Prostate gland (tissue), 2 donors: ENCODE data around the gene TFR2. TPM values are rescaled to one million over a fixed set of nuclear protein-coding genes. Genes with fewer than 3 reads are reported as not detected.

Experiments used
- DNase-seq: peaks from one replicate; pipeline ENCODE4 v3.0.0-alpha.2; 2019; ENCODE audit warnings: low spot score
- H3K27ac ChIP-seq, 2 donors: fragments of 200-600 bp; sonication (generic); 2 replicates each; pipeline ENCODE4 v1.5.1; 2017 to 2019
- H3K27me3 ChIP-seq: fragments of 200-600 bp; sonication (generic); replicated peaks from 2 replicates; pipeline ENCODE4 v1.5.1; 2019; ENCODE audit not compliant: insufficient read depth
- H3K36me3 ChIP-seq, 2 donors: fragments of 200-600 bp; sonication (generic); 1 replicate in 1 of 2; 2 replicates in 1 of 2; pipeline versions ENCODE4 v1.5.1 to v1.8.1; 2017 to 2019
- H3K4me1 ChIP-seq: fragments of 200-600 bp; sonication (generic); replicated peaks from 2 replicates; pipeline ENCODE4 v1.5.1; 2019
- H3K4me3 ChIP-seq, 2 donors: fragments of 200-600 bp; sonication (generic); 2 replicates each; pipeline ENCODE4 v1.5.1; 2017 to 2019
- H3K9me3 ChIP-seq: fragments of 200-600 bp; sonication (generic); 2 replicates; pipeline ENCODE4 v1.5.1; 2017
- POLR2A ChIP-seq: fragments of 450-650 bp; IDR thresholded peaks from one replicate; pipeline ENCODE4 v1.6.1; 2016; ENCODE audit warnings: antibody characterized with exemption, mild to moderate bottlenecking
- POLR2AphosphoS5 ChIP-seq: sonication (generic); formaldehyde crosslinking; IDR thresholded peaks from one replicate; pipeline ENCODE4 v1.6.1; 2017; ENCODE audit warnings: antibody characterized with exemption
- WGBS: methylation state at CpG from one replicate; pipeline ENCODE4 v1.1.5; 2018; 5-methylcytosine and 5-hydroxymethylcytosine counted together
- intact Hi-C: fragments of 100-400 bp; cut with DNase I; formaldehyde crosslinking; loops from one replicate; pipeline ENCODE4 v1.14.2; 2022
- total RNA-seq, 2 donors: library from RNA; depleted of rRNA; stranded (reverse); fragments of >200 nt; gene quantifications; one replicate each; pipeline ENCODE4 v1.1.0, GENCODE V29; 2016
- TF ChIP-seq, protein P1 (sequence below), 4 experiments: fragments of 200-600 bp in 2 of 4; fragments of 450-650 bp in 2 of 4; sonication (generic) in 2 of 4; IDR thresholded peaks; 1 replicate in 3 of 4; 2 replicates in 1 of 4; pipeline ENCODE4 v1.5.1; 2016 to 2019; ENCODE audit warnings: antibody characterized with exemption in 4 of 4, mild to moderate bottlenecking in 2 of 4, moderate library complexity in 2 of 4

TFR2 gene
- total RNA-seq, 2 donors from 2014 or later, result 0.59 to 2.3 TPM

DNA sequence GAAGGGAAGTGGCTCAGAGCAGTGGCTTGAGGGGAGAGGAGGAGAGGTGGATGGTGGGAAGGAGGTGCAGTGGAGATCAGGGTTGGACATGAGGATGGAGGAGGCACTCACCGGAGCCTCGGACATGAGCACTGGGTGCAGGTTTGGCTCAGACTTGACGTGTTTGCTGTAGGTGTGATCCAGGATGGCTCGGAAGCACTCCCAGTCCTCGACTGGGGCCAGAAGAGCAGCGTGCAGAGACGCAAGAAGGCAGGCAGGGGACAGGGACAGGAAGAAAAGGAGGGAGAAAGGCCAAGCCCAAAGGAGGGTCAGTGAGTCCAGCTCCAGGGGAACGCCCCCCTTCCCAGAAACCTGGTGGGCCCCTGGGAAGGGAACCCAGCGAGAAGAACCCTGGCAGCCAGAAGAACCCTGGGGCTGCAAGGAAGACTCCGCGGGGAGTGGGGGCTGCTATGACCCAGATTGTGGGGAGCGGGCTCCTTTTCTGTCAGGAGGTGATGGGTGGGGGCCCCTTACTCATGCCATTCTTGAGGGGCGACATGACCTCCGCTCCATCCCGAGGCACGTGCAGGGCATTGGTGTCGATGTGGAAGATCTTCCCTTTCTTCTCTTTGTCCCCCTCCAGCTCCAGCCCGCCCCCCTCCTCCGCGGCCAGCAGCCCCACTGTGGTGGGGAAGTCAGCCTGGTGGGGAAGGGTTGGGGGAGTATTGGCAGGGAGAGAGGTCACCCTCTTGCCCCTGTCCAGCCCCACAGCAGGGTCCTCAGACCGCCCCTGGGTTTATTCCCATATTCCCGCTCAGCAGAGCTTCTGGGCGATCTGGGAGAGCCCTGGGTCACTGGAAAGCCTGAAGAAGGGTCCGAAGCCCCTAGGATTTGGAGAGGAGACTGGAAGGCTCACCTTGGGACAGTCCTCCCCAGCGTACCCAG lies 13.8 kb upstream of the TFR2 start:
- Histone ChIP-seq H3K27me3 (peaks cover 18% of the 10 kb centered on the region), H3K27ac (no peak overlapping the region), H3K36me3 (no peaks in the 10 kb centered on the region), H3K9me3 (no peaks in the 10 kb centered on the region), H3K4me1 (no peaks in the 10 kb centered on the region), H3K4me3 (no peak overlapping the region)
- DNase-seq, result no peak
- no peak for TF ChIP-seq POLR2AphosphoS5
- TF ChIP-seq, protein P1, sequence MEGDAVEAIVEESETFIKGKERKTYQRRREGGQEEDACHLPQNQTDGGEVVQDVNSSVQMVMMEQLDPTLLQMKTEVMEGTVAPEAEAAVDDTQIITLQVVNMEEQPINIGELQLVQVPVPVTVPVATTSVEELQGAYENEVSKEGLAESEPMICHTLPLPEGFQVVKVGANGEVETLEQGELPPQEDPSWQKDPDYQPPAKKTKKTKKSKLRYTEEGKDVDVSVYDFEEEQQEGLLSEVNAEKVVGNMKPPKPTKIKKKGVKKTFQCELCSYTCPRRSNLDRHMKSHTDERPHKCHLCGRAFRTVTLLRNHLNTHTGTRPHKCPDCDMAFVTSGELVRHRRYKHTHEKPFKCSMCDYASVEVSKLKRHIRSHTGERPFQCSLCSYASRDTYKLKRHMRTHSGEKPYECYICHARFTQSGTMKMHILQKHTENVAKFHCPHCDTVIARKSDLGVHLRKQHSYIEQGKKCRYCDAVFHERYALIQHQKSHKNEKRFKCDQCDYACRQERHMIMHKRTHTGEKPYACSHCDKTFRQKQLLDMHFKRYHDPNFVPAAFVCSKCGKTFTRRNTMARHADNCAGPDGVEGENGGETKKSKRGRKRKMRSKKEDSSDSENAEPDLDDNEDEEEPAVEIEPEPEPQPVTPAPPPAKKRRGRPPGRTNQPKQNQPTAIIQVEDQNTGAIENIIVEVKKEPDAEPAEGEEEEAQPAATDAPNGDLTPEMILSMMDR (IDR thresholded peaks at IDR 0.05), result no peak
- TF ChIP-seq POLR2A, result no peak
- intact Hi-C loops, result no loop called here
- WGBS, result 45% methylated on average over 25 of the region's 25 CpGs

DNA sequence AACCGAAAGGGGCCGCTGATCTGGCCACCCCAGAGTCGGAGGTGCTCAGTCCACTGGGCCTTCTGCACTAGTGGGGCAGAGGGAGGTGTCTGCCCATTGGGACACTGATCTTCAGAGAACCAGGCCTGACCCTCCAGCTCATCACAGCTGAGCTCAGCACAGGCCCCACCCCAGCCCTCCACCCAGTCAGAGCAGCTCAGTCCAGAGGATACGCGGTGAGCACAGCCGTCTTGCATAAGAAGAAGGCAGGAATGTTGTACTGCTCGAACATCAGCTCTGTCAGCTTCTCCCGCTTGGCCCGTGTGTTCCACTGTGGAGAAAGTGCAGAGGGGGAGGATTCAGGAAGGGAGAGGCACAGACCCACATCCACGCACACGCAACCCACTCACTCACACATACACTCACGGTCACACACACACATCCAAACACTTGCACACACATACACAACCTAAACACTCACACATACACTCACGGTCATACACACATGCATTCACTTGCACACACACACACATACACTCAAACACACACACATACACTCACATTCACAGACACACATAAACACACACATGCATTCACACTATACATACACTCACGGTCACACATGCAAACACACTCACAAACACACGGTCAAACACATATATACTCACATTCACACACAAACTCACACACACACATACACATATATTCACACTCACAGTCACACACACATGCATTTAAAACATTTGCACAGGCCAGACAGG lies 8.6 kb upstream of the TFR2 start:
- intact Hi-C loops, result no loop called here
- Histone ChIP-seq H3K36me3 (no peaks in the 10 kb centered on the region), H3K27me3 (peaks cover 4% of the 10 kb centered on the region), H3K9me3 (no peaks in the 10 kb centered on the region), H3K27ac (no peak overlapping the region), H3K4me1 (no peaks in the 10 kb centered on the region), H3K4me3 (no peak overlapping the region)
- 67% methylated on average over 15 of the region's 15 CpGs for WGBS
- TF ChIP-seq, protein P1 (IDR thresholded peaks at IDR 0.05), result no peak
- TF ChIP-seq POLR2A (no peak), POLR2AphosphoS5 (no peak)
- no peak for DNase-seq

DNA sequence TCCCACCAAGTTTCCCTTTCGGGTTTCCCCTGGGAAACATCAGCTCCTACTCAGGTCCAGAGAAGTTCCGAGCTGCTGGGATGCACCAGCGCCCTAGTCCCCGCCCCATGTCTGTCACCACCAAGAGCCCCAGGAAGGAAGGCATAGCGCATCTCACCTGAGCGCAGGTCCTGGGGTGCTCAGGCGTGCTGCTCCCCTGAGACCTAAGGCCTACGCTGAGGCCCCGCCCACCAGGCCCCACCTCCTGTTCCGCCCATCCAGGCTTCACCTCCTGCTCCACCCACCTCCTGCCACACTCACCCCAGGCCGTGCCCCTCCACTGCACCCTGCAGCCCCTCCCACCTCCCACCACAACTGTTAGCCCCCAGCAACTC lies 1.2 kb upstream of the TFR2 start:
- H3K27ac ChIP-seq, result no peak overlapping the region
- no peak overlapping the region for H3K4me3 ChIP-seq
- no peaks in the 10 kb centered on the region for H3K9me3 ChIP-seq
- intact Hi-C loops, result no loop called here
- TF ChIP-seq POLR2AphosphoS5, result no peak
- TF ChIP-seq POLR2A, result no peak
- TF ChIP-seq, protein P1 (IDR thresholded peaks at IDR 0.05), result no peak
- peaks cover 3% of the 10 kb centered on the region for H3K27me3 ChIP-seq
- H3K36me3 ChIP-seq, result no peaks in the 10 kb centered on the region
- no peaks in the 10 kb centered on the region for H3K4me1 ChIP-seq
- 72% methylated on average over 11 of the region's 11 CpGs for WGBS
- no peak for DNase-seq

DNA sequence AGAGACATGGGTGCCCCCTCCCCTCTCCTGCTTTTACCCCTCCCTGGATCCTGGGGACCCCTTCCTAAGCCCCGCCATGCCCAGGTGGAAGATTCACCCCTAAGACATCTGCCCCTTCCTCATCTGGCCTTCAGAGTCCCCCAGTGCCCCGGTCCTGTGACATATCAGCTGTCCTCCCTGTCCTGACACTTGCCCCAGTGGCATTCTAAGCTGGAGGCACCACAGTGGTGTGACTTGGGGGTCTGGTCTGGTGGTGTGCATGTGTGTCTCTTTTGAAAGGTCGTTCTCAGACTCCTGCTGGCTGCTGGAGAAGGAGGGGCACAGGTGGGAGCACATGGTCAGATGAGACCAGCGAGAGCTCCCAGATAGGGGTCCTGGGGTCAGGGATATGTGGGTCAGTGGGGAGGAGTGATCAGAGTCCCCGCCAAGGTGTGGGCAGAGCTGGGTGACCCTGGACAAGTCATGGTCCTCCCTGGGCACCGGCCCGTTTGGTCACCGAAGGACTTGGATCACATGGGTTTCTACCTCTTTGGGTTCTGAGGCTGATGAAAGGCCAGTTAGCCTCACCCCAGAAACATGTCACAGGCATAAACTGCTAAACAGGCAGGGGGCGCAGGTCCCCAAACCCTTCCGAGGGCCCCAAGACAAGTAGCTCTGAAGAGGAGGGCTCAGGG lies 645 bp upstream of the TFR2 start:
- Histone ChIP-seq H3K4me1 (no peaks in the 10 kb centered on the region), H3K4me3 (no peak overlapping the region), H3K27me3 (peaks cover 3% of the 10 kb centered on the region), H3K9me3 (no peaks in the 10 kb centered on the region), H3K27ac (no peak overlapping the region), H3K36me3 (no peaks in the 10 kb centered on the region)
- TF ChIP-seq POLR2A, result no peak
- TF ChIP-seq POLR2AphosphoS5, result no peak
- TF ChIP-seq, protein P1 (IDR thresholded peaks at IDR 0.05), result no peak
- intact Hi-C loops, result no loop called here
- WGBS, result 84% methylated on average over 10 of the region's 10 CpGs
- DNase-seq, result no peak
